ENCODE results near the gene SETBP1. TPM values are rescaled to one million over a fixed set of nuclear protein-coding genes. Genes with fewer than 3 reads are reported as not detected.

SETBP1 gene
- total RNA-seq, 1 donor from 2014 or later: 72.8 TPM

- Mint-ChIP-seq H3K36me3 (ENCODE audit: low read depth) (no peaks in the 10 kb centered on the region), H3K27ac (no peak overlapping the region), H3K4me3 (no peak overlapping the region), H3K27me3 (no peaks in the 10 kb centered on the region), H3K9me3 (no peaks in the 10 kb centered on the region), H3K4me1 (peaks cover 13% of the 10 kb centered on the region)
- intact Hi-C loops (cut with micrococcal nuclease): no loop called here
- DNase-seq (no peak), ATAC-seq (ENCODE audit: low read depth) (no peak)
- no peak for TF ChIP-seq CTCF (IDR thresholded peaks at IDR 0.05)
- ChIA-PET CTCF (no interaction called here), POLR2A (interaction anchor here (0.5 kb wide), 1 partner anchor 223 kb away, joined by 4 read pairs; no protein-coding TSS in a partner anchor)
Observed at GRCh38 chr18:44637210-44638033, 43.3 kb upstream of the SETBP1 start.

GRCh38 chr18:44638034-44638540, 42.6 kb upstream of the SETBP1 start:
- Mint-ChIP-seq H3K27ac (no peak overlapping the region), H3K4me3 (no peak overlapping the region), H3K9me3 (no peaks in the 10 kb centered on the region), H3K27me3 (no peaks in the 10 kb centered on the region), H3K36me3 (ENCODE audit: low read depth) (no peaks in the 10 kb centered on the region), H3K4me1 (peaks cover 13% of the 10 kb centered on the region)
- CTCF ChIA-PET: no interaction called here
- POLR2A ChIA-PET: no interaction called here
- no peak for TF ChIP-seq CTCF (IDR thresholded peaks at IDR 0.05)
- ATAC-seq (ENCODE audit: low read depth) (no peak), DNase-seq (no peak)
- intact Hi-C loops (cut with micrococcal nuclease): no loop called here

- no peaks in the 10 kb centered on the region for H3K36me3 Mint-ChIP-seq (ENCODE audit: low read depth)
- intact Hi-C loops (cut with micrococcal nuclease): no loop called here
- CTCF ChIA-PET: no interaction called here
- POLR2A ChIA-PET: interaction anchor here (0.5 kb wide), 1 partner anchor 580 kb away, joined by 3 read pairs; no protein-coding TSS in a partner anchor
- no peak overlapping the region for H3K27ac Mint-ChIP-seq
- ATAC-seq (ENCODE audit: low read depth) (no peak), DNase-seq (no peak)
- H3K4me3 Mint-ChIP-seq: no peak overlapping the region
- no peaks in the 10 kb centered on the region for H3K9me3 Mint-ChIP-seq
- peaks cover 13% of the 10 kb centered on the region for H3K4me1 Mint-ChIP-seq
- TF ChIP-seq CTCF (IDR thresholded peaks at IDR 0.05): no peak
- no peaks in the 10 kb centered on the region for H3K27me3 Mint-ChIP-seq
Observed at GRCh38 chr18:44638811-44639210, 41.9 kb upstream of the SETBP1 start.

- CTCF ChIA-PET: no interaction called here
- H3K9me3 Mint-ChIP-seq: no peaks in the 10 kb centered on the region
- no peak for TF ChIP-seq CTCF (IDR thresholded peaks at IDR 0.05)
- intact Hi-C loops (cut with micrococcal nuclease): no loop called here
- no peaks in the 10 kb centered on the region for H3K27me3 Mint-ChIP-seq
- H3K36me3 Mint-ChIP-seq (ENCODE audit: low read depth): no peaks in the 10 kb centered on the region
- DNase-seq (no peak), ATAC-seq (ENCODE audit: low read depth) (no peak)
- no peak overlapping the region for H3K4me3 Mint-ChIP-seq
- no peak overlapping the region for H3K27ac Mint-ChIP-seq
- POLR2A ChIA-PET: no interaction called here
- no peaks in the 10 kb centered on the region for H3K4me1 Mint-ChIP-seq
Observed at GRCh38 chr18:44643004-44643403, 37.7 kb upstream of the SETBP1 start.

- TF ChIP-seq CTCF (IDR thresholded peaks at IDR 0.05): no peak
- ChIA-PET POLR2A (no interaction called here), CTCF (no interaction called here)
- Mint-ChIP-seq H3K36me3 (ENCODE audit: low read depth) (no peaks in the 10 kb centered on the region), H3K4me3 (no peak overlapping the region), H3K4me1 (no peaks in the 10 kb centered on the region), H3K27ac (no peak overlapping the region), H3K9me3 (no peaks in the 10 kb centered on the region), H3K27me3 (peaks cover 2% of the 10 kb centered on the region)
- intact Hi-C loops (cut with micrococcal nuclease): no loop called here
- ATAC-seq (ENCODE audit: low read depth) (no peak), DNase-seq (no peak)
Observed at GRCh38 chr18:44651478-44651877, 29.2 kb upstream of the SETBP1 start.
